Activated CD4-positive, alpha-beta T cell treated with anti-CD3 and anti-CD28 coated beads, Interleukin-10, Interleukin-2, amounts not matched to agents 100 ng/mL and 50 ng/mL, durations not matched to agents 16 hours and 8 hours (primary cell): ENCODE data around the gene FRMPD1.

Source experiments
- DNase-seq: peaks from one replicate; pipeline ENCODE4 v3.0.0-alpha.2; 2020

Gene FRMPD1

GRCh38 chr9:37790096-37790495, 139.3 kb downstream of the FRMPD1 start:
- DNase-seq, result no peak

- no peak for DNase-seq
Observed at GRCh38 chr9:37792122-37792521, 141.4 kb downstream of the FRMPD1 start.

DNA sequence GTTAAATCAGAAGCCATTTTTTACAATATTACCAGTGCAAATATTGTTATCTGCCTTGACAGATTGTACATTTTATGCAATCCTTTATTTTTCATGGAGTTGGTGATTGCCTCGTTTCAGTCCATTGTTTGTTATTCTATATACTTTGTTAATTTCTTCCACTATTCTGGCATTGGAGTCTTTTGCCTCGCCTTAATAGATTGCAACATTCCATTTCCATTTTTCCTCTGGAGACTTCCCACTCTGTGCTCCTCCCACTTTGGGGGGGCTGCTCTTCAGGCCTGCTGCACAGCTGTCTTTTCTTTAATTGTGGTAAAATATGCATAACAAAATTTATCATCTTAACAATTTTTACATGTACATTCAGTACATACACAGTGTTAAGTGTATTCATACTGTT, 145.5 kb downstream of the FRMPD1 start:
- no peak for DNase-seq
